ENCODE measurements around the gene CBX7. TPM values are rescaled to one million over a fixed set of nuclear protein-coding genes. Genes with fewer than 3 reads are reported as not detected.
"Not testable (repeated sequence)": the region's sequence is repeated elsewhere in the genome, so short reads cannot be mapped to it uniquely, and the experiment has no call there.

CBX7 gene
- total RNA-seq, 1 donor from 2014 or later: 6.6 TPM

DNA sequence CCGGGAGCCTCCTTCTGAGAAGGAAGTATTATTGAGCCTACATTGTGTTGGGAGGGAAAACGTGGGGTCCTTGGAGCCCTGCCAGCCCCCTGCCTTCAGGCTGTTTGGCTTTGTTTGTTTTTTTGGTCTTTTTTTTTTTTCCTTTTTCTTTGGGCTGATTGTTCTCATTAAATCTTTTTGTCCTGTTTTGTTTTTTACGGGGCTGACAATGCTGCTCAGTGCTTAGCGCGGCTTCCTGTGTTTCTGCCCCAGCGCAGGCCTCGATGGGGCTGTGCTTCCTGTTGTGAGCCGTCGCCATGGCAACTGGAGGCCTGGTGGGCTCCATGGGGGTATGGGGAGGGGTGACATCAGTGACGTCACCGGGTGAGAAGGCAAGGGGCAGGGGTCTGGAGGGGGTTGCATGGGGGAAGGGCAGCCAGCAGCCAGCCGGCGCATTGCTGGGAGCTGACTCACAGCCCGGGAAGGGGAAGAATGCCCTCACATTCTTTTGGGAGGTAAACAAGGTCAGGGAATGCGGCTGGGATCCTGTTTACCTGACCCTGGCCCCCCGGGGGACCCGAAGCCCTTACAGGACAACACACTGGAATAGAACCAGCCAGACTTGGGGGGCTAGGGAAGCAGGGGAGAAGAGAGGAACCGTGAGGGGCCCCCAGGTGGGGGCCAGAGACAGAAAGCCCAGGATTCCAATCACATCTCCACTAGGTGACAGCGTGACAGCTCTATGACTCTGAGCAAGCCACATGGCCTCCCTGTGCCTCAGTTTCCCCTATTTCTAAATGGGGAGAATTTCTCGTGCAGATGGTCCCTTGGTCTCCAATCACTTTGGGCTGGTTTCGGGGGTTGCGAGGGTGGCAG is 22.2 kb upstream of the CBX7 start:
- DNase-seq: no peak

DNA sequence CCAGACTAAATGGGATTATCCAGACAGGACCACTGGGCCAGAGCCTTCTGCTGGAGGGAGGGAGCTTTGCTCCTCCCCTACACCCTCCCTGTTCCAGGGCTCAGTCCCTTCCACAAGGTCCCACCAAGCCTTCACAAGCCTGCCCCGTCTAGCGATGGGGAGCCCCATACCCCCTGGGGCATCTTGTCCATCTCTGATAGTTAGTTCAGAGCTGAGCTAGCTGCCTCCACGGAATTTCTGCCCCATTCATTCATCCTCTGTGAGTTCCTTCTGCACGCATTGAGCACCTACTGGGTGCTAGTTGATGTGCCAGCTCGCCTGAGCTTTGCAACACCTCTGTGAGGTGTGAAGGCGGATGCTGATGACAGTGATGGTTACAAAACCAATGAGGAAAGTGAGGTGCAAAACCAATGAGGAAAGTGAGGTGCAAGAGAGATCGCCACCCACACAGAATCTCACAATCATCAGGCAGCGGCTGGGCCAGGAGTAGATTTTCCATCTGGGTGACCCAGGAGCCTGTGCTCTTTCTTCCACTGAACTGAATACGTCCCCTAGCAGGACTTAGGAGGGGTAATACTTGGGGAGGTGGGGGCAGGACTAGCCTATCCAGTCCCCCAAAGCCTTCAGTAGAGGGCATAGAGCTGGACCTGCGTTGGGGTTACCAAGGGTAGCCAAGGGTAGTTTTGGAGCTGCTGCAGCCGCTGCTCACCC is 21.5 kb upstream of the CBX7 start:
- DNase-seq: no peak

DNA sequence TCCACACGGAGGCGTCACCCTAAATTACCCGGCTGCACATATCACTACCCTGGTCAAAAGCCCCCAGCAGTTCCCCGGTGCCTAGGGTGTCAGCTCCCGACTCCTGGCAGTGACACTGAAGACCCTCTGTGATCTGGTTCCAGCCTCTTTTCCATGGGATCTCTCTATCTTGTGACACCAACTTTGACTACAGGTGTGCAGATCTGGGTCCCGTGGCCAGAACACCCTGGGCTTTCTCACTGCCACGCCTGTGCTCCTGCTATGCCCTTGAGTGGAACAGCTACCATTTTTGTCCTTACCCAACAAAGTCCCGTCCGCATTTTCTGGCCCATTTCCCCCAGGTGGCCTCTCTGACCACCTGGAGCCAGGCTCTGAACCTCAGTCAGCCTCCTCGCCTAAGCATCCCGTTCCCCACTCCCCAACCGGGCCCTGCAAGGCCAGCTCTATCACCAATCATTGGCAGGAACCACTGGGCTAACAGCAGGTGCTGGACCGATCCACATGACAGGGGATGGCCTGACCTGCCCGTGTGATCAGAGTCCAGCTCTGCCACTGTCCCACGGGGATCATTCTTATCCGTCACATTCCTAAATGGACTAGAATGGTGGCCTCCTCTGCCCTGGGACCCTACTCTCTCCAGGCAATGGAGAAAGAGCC is 20.7 kb upstream of the CBX7 start:
- DNase-seq: no peak

DNA sequence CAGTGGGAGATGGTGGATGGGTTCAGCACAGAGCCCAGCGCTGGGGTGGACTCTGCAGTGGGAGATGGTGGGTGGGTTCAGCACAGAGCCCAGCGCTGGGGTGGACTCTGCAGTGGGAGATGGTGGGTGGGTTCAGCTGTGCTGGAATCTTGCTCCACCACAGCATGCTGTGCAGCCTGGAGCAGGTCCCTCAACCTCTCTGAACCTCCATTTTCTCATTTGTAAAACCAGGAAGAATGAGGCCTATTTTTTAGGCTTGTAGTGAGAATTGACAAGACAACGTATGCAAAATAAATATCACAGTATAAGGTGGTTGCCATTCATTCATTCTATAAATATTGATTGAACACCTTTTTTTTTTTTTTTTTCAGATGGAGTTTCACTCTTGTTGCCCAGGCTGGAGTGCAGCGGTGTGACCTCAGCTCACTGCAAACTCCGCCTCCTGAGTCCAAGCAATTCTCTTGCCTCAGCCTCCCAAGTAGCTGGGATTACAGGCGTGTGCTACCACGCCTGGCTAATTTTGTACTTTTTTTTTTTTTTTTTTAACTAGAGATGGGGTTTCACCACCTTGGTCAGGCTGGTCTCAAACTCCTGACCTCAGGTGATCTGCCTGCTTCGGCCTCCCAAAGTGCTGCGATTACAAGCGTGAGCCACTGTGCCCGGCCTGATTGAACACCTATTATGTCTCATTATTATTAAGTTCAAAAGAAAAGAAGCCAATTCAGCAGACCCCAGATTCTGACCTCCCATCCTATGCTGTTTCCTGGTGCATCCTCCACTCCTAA is 20.0 kb upstream of the CBX7 start:
- not testable (repeated sequence) for DNase-seq

DNA sequence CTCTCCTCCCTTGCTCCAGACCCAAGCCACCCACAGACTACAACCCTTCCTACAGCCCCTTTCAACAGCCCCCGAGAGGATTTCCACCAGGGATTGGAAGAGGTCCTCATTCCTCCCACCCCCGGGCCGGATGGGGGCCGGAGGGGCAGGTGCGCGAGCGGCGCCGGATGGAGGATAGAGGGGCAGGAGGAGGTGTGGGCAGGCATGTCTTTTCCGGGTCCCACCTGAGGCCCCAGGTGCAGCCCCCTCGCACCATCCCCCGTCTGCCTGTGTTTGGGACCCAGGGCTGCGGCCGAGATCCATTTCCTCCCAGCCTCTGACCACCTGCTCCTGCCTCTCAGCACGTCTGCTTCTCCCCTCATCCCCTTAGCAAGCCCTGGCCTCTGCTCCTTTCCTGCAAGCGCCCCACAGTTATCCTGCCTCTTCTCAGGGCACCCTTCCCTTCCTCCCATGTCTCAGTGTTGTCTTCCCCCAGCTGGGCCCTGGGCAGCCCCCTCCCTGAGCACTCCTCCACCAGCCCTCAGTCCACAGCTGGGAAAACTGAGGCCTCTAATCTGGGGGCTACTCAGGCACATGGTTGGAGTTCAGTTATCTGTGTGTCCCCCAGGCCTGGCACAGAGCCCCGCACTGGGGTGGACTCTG is 19.3 kb upstream of the CBX7 start:
- no peak for DNase-seq

DNA sequence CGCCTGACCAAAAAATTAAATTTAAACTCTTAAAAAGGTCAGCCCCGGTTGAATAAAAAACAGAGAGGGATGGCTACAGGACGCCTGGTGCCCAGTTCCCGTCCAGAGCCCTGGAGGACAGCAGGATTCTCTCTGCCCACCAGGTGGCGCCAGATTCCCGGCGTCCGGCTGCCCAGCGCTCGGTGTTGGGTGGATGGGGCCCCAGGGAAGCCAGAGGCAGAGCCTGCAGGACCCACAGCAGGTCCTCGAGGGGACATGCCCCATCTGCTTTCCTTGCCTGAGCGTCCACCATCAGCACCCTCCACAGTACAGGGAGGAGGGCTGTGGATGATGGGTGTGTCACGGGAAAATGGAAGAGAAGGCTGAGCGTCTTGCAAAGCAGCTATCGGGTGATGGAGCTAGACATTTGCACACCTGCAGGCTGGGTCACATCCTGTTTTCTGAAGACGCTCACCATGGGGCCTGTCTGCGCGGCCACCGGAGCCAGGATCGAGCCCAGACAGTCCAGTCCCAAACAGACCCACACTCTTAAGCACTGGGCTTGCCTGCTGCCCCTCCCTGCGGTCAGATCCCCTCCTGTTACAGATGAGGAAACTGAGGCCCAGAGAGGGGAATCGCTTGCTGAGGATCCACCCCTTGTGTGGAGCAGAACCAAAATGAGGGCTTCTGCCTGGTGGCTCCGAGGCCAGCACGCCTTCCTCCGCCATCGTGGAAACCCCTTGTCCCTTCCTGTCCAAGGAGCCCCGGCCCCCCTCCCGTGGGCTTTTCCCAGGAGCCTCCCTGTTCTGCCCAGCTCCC is 18.5 kb upstream of the CBX7 start:
- DNase-seq: peak; percentile 74

DNA sequence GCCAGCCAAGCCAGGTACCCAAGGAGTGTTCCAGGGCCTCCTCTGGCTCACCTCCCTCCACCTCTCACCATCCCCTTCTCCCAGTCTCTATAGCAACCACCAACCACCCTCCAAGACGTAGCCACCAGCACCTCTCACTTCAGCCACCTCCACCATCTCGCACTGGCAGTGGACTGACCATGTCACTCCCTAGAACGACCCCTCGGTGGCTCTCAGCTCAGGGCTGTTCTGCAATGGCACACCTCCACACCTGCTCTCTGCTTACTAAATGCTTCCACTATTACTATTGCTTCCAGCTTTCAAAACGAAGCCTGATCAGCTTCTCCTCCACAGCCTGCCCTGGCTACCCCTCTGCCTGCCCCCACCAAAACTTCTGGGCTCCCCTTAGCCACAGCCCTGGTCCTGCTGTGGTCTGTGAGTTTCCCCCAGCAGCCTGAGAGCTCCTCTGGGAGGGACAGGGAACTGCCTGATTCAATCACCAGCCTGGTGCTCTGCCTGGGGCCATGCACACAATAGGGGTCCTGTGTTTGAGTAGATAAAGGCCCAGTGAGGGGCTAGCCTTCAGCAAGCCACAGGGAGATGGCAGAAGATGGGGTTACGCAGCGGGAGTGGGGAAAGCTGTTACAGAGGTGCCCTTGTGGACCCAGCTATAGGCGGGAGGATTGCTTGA is 17.5 kb upstream of the CBX7 start:
- DNase-seq: no peak

DNA sequence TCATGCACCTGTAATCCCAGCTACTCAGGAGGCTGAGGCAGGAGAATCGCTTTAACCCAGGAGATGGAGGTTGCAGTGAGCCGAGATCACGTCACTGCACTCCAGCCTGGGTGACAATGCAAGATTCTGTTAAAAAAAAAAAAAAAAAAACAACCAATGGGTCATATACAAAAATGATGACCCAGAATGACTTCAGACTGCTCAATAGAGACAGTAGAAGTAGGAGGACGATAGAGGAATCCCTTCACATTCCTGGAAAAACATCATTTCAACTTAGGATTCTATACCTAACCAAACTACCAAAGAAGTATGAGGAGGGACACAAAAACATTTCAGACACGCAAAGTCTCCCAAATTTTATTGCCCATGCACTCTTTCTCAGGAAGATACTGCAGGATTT is 14.1 kb upstream of the CBX7 start:
- no peak for DNase-seq

DNA sequence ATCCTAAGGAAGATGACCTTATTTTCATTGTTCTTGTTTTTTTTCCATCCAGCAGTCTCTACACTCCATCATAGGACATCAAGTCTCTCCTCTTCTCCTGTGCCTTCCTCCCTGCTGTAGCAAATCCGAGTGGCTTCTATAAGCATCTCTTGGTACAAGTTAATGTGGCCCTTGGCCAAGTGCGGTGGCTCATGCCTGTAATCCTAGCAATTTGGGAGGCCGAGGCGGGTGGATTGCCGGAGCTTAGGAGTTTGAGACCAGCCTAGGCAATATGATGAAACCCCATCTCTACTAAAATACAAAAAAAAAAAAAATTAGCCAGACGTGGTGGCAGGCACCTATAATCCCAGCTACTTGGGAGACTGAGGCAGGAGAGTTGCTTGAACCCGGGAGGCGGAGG is 3.6 kb upstream of the CBX7 start:
- DNase-seq: not testable (repeated sequence)

DNA sequence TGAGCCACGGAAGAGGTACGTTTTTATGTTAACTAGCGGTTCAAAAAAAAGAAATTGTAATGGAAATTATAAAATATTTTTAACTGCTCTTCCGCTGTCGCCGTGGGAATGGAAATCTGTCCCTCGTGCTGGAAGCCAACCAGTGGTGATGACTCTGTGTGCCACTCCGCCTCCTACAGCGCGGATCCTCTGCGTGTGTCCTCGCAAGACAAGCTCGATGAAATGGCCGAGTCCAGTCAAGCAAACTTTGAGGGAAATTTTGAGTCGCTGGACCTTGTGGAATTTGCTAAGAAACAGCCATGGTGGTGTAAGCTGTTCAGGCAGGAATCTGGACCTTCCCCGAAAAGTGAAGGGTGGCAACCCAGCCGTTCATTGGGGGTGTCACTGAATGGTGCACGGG is 2.9 kb upstream of the CBX7 start:
- no peak for DNase-seq

DNA sequence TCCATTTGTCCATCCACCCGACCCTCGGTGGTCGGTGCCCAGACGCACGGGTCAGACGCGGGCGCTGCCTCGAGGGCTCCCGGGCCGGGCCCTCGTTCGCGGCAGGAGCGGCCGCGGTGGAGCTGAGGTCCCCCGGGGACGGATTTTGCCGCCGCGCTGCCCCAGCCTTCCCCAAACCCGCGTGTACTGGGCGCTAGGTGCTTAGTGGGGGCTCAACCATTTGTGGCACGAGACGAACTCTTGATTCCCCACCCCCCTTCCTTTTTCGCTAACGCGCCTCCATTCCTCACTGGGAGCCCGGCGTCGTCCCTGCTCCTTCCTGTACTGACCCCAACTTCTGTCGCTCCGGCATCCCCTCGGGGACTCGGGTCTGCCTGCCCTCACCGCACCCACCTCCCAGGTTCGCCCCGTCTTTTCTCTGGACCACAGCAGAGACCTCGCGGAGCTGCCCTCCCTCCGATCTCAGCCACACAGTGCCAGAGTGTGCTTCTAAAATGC is 789 bp upstream of the CBX7 start:
- DNase-seq: no peak

DNA sequence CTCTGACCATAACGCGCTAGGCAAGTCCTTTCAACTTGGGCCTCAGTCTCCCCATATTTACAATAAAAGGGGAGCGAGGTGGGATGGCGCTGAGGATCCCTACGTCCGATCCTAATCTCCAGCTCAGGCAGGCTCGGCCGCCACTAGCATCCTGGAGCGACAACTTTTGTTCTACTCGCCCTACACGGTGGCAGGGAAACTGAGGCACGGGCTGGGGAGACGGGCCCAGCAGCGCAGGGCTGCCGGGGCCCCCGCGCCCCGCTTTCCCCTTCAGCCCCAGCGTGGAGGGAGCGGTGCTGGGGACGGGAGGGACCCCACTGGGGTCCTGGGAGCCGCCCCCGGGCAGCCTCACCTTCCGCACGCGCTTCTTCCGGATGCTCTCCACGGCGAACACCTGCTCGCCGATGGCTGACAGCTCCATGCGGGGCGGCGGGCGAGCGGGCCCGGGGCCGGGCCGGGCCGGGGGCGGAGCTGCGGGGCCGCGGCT is 413 bp downstream of the CBX7 start:
- no peak for DNase-seq

DNA sequence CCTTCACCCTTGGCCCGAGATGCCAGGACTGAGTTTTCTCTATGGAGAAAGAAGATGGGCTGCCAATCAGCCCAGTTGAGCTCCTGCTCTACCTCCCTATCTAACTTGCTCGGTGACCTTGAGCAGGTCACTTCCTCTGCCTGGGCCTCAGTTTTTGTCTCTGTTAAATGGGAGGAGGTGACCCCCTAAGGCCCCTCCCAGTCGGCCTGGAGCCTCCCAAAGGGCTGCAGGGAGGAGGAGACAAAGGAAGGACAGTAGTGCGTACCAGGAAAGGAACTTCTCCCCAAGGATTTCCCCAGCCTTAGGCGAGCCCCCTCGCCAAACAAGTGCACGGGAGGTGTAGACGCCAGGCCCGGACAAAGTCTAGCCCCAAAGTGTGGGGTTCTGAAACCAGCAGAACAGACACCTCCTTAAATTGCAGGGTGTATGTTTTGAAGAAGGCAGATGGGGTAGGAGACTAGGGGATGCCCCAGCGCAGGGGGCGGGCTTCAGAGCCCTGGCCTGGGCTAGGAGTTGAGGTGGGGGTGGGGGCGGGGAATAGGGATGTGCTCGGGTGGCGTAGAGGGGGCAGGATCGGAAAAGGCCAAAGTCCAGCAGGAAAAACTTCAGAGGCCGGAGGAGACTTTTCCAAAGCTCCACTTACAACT is 1.0 kb downstream of the CBX7 start:
- no peak for DNase-seq

DNA sequence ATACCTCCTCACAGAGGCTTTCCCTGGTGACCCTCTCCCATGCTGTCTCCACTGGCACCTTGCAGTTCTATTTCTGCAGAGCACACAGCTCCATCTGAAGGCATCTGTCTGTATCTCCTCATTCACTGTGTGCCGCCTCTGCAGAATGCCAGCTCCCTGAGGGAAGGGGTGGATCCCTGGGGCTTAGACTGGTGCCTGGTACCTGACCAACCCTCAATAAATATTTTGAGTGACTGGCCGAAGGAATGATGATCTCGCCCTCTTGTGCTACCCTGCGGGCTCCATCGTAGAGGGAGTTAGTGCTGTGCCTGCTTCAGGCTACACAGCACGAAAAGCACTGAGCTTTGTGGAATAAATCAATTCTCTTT is 1.6 kb downstream of the CBX7 start:
- no peak for DNase-seq

DNA sequence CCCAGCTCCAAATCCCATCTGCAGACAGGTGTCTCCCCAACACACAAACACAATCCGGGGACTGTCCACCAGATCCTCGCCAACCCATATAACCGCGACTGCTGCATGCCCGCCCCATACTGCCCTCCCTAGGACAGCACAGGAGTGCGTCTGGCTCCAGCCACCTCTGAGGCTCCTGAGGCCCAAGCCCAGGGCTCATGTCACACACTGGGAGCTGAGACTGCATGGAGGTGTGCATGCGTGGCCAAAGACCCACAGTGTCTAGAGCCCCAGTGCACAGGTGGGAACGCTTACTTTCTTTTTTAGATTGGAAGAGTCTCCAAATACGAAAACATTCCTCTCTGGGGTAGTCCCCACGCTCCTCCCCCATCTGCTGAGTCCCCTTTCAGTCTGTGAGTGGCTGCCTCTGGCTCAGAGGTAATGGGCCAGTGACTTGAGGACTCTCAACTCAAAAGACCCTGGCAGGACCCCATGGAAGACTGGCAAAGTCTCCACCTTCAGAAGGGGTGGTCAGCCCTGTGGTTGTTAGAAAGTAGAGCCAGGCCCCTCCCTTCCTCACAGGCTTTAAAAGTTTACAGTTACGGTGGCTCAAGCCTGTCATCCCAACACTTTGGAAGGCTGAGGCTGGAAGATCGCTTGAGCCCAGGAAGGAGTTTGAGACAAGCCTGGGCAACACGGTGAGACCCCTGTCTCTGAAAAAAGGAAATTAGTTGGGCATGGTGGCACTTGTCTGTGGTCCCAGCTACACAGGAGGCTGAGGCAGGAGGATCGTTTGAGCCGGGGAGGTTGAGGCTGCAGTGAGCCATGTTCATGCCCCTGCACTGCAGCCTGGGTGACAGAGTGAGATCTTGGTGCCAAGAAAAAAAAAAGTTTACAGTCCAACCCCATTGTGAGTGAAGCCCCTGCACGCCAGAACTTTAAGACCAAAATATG is 2.3 kb downstream of the CBX7 start:
- no peak for DNase-seq

DNA sequence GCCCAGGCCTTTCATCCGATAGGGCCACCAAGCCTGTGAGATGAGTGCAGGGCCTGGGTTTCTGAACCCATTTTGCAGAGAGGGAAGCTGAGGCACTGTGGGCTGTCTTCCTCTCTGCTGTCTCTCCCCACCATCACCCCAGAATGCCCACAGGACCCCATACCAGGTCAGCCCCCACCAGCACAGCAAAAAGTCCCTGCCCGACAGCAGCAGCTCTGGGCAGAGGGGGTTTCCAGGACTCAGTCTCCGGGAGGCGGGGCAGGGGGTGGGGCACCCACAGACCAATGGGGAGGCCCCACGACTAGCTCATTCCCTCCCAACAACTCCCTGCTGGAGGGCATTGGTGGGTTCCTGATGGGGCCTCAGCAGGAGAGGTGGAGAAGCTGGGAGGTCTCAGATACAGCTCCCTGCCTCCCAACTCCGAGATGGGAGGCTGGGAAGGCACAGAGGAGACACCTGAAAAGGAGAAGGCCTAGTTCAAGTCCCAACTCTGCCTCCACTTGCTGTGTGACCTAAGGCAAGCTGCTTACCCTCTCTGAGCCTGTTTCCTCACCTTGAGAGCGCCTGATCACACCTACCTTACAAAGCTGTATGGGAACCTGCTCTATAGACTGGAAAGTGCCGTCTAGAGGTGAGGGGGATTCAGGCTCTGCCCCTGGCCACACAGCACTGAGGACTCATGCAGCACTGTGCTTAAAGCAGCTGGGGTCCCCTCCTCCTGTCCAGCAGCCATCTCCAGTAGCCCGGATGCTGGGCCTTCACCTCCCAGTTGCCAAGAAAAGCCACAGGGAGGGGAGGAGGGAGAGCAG is 3.5 kb downstream of the CBX7 start:
- DNase-seq: peak; percentile 32

DNA sequence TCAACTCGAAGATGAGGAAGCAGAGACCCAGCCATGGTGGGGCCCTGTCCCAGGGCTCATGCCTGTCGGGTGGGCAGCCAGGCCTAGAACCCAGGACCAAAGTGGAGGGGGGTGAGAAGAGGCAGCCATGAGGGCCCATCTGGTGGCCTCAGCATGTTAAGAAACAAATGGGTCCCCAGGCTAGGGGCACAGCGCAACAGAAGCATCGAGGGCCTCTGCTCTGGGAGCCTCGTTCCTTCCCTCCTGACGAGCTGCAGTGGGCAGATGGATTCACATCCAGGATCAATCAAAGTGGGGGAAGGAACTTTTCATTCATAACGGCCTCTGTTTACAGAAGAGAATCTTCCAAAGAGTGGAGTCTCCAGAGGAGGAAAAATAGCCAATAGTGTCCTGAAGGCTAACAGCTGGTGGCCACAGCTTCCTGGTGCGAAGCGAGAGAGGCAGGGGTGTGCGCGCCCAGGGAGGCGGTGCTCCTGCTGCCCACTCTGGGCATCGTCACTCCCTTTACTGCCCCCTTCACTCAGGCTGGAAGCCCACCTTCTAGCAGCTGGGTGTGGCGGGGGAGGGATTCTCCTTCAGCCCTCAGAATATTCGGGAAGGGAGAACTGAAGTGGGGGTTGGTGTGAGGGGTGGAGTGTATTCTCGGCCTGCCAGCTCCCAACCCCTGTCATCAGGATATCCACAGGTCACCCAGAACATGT is 4.3 kb downstream of the CBX7 start:
- no peak for DNase-seq

All from occipital lobe (tissue), 2 donors.